IPS-18c (cell line): ENCODE results near the gene CELF5.
"Not testable (repeated sequence)": the region's sequence is repeated elsewhere in the genome, so short reads cannot be mapped to it uniquely, and the experiment has no call there.

Source experiments
- H3K4me3 ChIP-seq: 2 replicates; pipeline ENCODE4 v1.7.0; 2013; ENCODE audit warnings: low read depth, mild to moderate bottlenecking, low read length, moderate library complexity; ENCODE audit not compliant: insufficient read depth
- H3K9me3 ChIP-seq: one replicate; pipeline ENCODE4 v1.6.1; 2013; ENCODE audit warnings: mild to moderate bottlenecking, low read length, moderate library complexity; ENCODE audit not compliant: control insufficient read depth, insufficient read depth

Gene CELF5

GRCh38 chr19:3188627-3189596 is 35.5 kb upstream of the CELF5 start:
- no peak overlapping the region for H3K4me3 ChIP-seq

GRCh38 chr19:3189702-3190469 is 34.6 kb upstream of the CELF5 start:
- Histone ChIP-seq H3K4me3 (no peak overlapping the region), H3K9me3 (no peaks in the 10 kb centered on the region)

More at GRCh38 chr19:3188627-3189596, 35.5 kb upstream of the CELF5 start:
- no peaks in the 10 kb centered on the region for H3K9me3 ChIP-seq

GRCh38 chr19:3190470-3190770 is 34.0 kb upstream of the CELF5 start:
- H3K4me3 ChIP-seq, result no peak overlapping the region
- no peaks in the 10 kb centered on the region for H3K9me3 ChIP-seq

- Histone ChIP-seq H3K4me3 (no peak overlapping the region), H3K9me3 (no peaks in the 10 kb centered on the region)
Measured at GRCh38 chr19:3190921-3191805, 33.3 kb upstream of the CELF5 start.

GRCh38 chr19:3191806-3192104 is 32.7 kb upstream of the CELF5 start:
- H3K9me3 ChIP-seq, H3K4me3 ChIP-seq: not testable (repeated sequence)

GRCh38 chr19:3192228-3192635 is 32.2 kb upstream of the CELF5 start:
- Histone ChIP-seq H3K4me3 (no peak overlapping the region), H3K9me3 (no peaks in the 10 kb centered on the region)

DNA sequence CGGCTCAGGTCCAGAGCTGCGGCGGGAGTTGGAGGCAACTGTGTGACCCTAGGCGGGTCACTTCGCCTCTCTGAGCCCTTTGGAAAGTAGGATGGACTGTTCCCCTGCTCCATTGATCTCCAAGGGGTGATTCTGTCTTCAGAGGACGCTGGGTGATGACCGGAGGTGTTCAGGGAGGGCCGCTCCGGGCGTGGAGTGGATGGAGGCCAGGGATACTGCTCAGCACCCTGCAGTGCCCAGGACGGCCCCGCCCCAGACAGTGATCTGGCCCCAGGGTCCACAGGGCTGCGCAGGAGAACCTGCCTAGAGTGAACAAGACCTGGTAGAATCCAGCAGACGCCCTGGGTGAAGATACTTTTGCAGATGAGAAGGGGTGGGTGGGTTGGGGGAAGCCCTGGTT is 31.8 kb upstream of the CELF5 start:
- H3K4me3 ChIP-seq, result no peak overlapping the region
- no peaks in the 10 kb centered on the region for H3K9me3 ChIP-seq

- H3K9me3 ChIP-seq, result no peaks in the 10 kb centered on the region
Measured at GRCh38 chr19:3193256-3194105, 31.0 kb upstream of the CELF5 start.

GRCh38 chr19:3194106-3195087 is 30.1 kb upstream of the CELF5 start:
- Histone ChIP-seq H3K9me3 (no peaks in the 10 kb centered on the region), H3K4me3 (no peak overlapping the region)

More at GRCh38 chr19:3193256-3194105, 31.0 kb upstream of the CELF5 start:
- no peak overlapping the region for H3K4me3 ChIP-seq

DNA sequence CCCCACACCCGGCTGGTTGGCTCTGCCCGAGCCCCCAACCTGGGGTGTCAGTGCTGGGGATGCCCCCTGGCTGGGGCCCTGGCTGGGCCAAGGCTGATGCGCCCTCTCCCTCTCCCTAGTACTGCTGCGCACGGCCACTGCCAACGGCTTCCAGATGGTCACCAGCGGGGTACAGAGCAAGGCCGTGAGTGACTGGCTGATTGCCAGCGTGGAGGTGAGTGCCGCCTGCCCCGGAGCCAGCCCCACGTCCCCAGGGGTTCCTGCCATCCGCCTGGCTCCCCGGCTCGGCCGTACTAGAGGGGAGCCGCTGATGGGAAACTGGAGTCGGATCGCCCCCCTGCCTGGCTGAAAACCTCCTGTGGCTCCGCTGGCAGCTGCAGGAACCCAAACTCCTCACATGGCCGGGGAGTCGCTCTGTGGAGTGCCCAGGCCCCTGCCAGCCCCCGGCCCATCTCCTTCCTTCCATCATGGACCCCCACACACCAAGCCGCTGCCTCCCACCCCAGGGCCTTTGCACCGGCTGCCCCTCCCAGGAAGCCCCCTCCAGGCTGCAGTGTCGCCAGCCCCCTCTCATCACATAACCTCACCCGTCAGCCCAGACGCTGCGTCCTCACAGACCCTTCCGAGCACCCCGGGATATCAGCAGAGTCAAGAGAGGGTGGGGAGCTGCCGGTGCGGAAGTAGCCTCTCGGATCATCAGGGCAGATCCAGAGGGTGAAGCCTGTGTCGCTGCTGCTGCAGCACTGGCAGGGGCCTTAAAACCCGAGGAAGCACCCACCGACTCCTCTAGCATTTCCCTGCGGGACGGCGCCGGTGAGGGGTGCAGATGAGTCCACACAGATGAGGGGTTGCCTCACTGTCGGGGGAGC is 28.2 kb upstream of the CELF5 start:
- H3K9me3 ChIP-seq, result no peaks in the 10 kb centered on the region
- H3K4me3 ChIP-seq, result no peak overlapping the region

DNA sequence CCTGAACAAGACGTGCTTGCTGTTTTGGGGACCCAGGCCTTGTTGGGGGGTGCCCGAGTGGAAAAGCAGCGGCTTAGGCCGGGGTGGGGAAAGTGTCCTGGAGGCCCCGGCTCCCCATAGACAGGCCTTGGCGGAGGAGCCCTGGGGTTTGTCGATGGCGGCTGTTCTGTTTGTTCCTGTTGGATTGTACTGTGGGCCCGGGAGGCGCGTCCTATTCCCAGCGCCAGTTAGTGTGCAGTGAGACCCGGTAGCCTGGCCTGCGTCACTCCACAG is 27.6 kb upstream of the CELF5 start:
- no peaks in the 10 kb centered on the region for H3K9me3 ChIP-seq
- H3K4me3 ChIP-seq, result no peak overlapping the region

GRCh38 chr19:3198901-3199700 is 25.4 kb upstream of the CELF5 start:
- H3K4me3 ChIP-seq, result no peak overlapping the region
- H3K9me3 ChIP-seq, result no peaks in the 10 kb centered on the region

GRCh38 chr19:3201072-3201700 is 23.3 kb upstream of the CELF5 start:
- Histone ChIP-seq H3K4me3 (no peak overlapping the region), H3K9me3 (no peaks in the 10 kb centered on the region)

DNA sequence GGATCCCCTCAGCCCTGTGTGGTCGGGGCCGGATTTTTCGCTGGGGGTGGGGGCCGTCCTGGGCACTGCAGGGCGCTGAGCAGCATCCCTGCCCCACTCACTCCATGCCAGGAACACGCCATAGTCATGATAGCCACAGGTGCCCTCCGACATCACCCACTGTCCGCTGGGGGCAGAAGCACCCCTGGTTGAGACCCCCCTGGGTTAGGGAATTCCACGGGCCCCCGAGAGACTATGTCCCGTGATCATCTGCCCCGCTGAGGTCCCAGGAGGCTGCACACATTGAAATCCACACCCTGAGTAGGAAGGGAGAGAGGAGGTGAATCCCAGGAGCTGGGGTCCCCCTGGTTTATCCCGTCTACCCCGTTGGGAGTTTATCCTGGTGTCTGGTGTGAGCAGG is 22.6 kb upstream of the CELF5 start:
- H3K9me3 ChIP-seq, result no peaks in the 10 kb centered on the region

More for the DNA sequence above, 22.6 kb upstream of the CELF5 start:
- no peak overlapping the region for H3K4me3 ChIP-seq
